Adrenal gland (tissue), 12 donors: ENCODE results near the gene NLRP5. TPM values are rescaled to one million over a fixed set of nuclear protein-coding genes. Genes with fewer than 3 reads are reported as not detected.

Experiments used
- DNase-seq, 7 donors: peaks; one replicate each; pipeline ENCODE4 v3.0.0-alpha.2; 2019 to 2020
- H3K27ac ChIP-seq, 5 donors: fragments of 200-600 bp; sonication (generic) in 4 of 5; 1 replicate in 3 of 5; 2 replicates in 2 of 5; pipeline versions ENCODE4 v1.5.1 to v1.8.0; 2016 to 2020; ENCODE audit warnings: mild to moderate bottlenecking in 1 of 5
- H3K27me3 ChIP-seq: fragments of 200-600 bp; 2 replicates; pipeline ENCODE4 v1.8.0; 2021
- H3K36me3 ChIP-seq, 2 donors: fragments of 200-600 bp; replicated peaks in 1 of 2; 1 replicate in 1 of 2; 2 replicates in 1 of 2; pipeline versions ENCODE4 v1.5.1 to v1.8.0; 2018 to 2022
- H3K4me1 ChIP-seq, 2 donors: fragments of 200-600 bp; replicated peaks in 1 of 2; 1 replicate in 1 of 2; 2 replicates in 1 of 2; pipeline versions ENCODE4 v1.5.1 to v1.8.0; 2018 to 2021
- H3K4me3 ChIP-seq, 4 donors: fragments of 200-600 bp; sonication (generic) in 3 of 4; one replicate each; pipeline ENCODE4 v1.5.1; 2016 to 2018
- H3K9me3 ChIP-seq, 3 donors: fragments of 200-600 bp; sonication (generic) in 1 of 3; replicated peaks in 1 of 3; 1 replicate in 2 of 3; 2 replicates in 1 of 3; pipeline versions ENCODE4 v1.5.1 to v1.8.0; 2016 to 2021
- CTCF ChIP-seq, 6 experiments: fragments of 450-650 bp in 4 of 6; fragments of 200-600 bp in 2 of 6; sonication (generic) in 1 of 6; IDR thresholded peaks; 1 replicate in 5 of 6; 2 replicates in 1 of 6; pipeline versions ENCODE4 v1.5.1 to v1.8.0; 2016 to 2021; ENCODE audit warnings: antibody characterized with exemption in 6 of 6, mild to moderate bottlenecking in 2 of 6, moderate library complexity in 1 of 6
- POLR2A ChIP-seq, 2 donors: fragments of 450-650 bp; IDR thresholded peaks; one replicate each; pipeline ENCODE4 v1.6.1; 2017; ENCODE audit warnings: antibody characterized with exemption in 2 of 2, mild to moderate bottlenecking in 2 of 2, moderate library complexity in 1 of 2
- WGBS, 4 donors: extraction: QIAGEN DNeasy Blood & Tissue Kit in 2 of 4; methylation state at CpG; one replicate each; pipeline versions ENCODE4 v1.1.5 to v1.1.7; 2013 to 2017; 5-methylcytosine and 5-hydroxymethylcytosine counted together
- intact Hi-C, 2 donors: fragments of 100-400 bp; cut with DNase I; formaldehyde crosslinking; loops; one replicate each; pipeline versions ENCODE4 v1.14.1 to v1.15.0; 2022 to 2023
- polyA plus RNA-seq, 3 donors: library from polyadenylated mRNA; stranded (reverse); fragments of 200-250 nt in 2 of 3; fragments of 350-450 nt in 1 of 3; fragmentation: Illumina TruSeq in 1 of 3; extraction: RNeasy Lipid Tissue Mini Kit (QIAGEN cat#74804) in 1 of 3; gene quantifications; one replicate each; pipeline ENCODE4 v1.2.3, GENCODE V29; 2013 to 2014
- small RNA-seq, 2 donors: library from RNA; depleted of rRNA; stranded (forward); fragments of <200 nt; gene quantifications; one replicate each; pipeline ENCODE3, GENCODE V24; 2016
- total RNA-seq, 9 donors: library from RNA; depleted of rRNA in 4 of 9; stranded (reverse); fragments of >200 nt in 4 of 9; fragments of 120-200 nt in 1 of 9; fragmentation: NEBNext Ultra II Directional in 1 of 9; extraction: Animal tissue kit (Norgen Biotek cat#: 25700) in 1 of 9; gene quantifications; one replicate each; pipeline versions ENCODE4 v1.1.0 to v1.2.4, GENCODE V29; 2013 to 2023
- donor health status: healthy with polysubstance abuse.
- donor health status: Bipolar disorder and iron deficiency.
- donor health status: DM: yes; HTN: yes; CAD: no.
- donor health status: DM: no; HTN: no; CAD: no.
- donor health status: DM: no; HTN: no; CAD: no.
- donor health status: DM: yes; HTN: yes; CAD: no.

Gene NLRP5
- total and polyA plus RNA-seq, 12 donors: not detected

GRCh38 chr19:56109226-56109625 lies 122.7 kb downstream of the NLRP5 start:
- Histone ChIP-seq H3K27me3 (no peaks in the 10 kb centered on the region), H3K27ac (peak overlapping the region in 4 of 5 donors; percentile 16 to 75 (median 55)), H3K4me1 (peaks cover 74 to 86% of the 10 kb centered on the region in 2 donors), H3K9me3 (no peaks in the 10 kb centered on the region), H3K4me3 (peak overlapping the region in 1 of 4 donors; percentile 26), H3K36me3 (peaks cover 0 to 4% of the 10 kb centered on the region in 2 donors)
- intact Hi-C loops: no loop called here
- DNase-seq: peak in 3 of 7 donors; percentile 50 to 65 (median 61)
- WGBS, 4 donors: 29 to 41% (median 34%) methylated on average over 10 to 13 of the region's 13 CpGs
- TF ChIP-seq POLR2A (IDR thresholded peaks at IDR 0.05) (no peak), CTCF (IDR thresholded peaks at IDR 0.05) (no peak)

- intact Hi-C loops: no loop called here
- Histone ChIP-seq H3K4me3 (no peak overlapping the region), H3K36me3 (peaks cover 0 to 4% of the 10 kb centered on the region in 2 donors), H3K4me1 (peaks cover 74 to 83% of the 10 kb centered on the region in 2 donors), H3K27ac (peak overlapping the region; percentile 8 to 92 (median 79)), H3K27me3 (no peaks in the 10 kb centered on the region), H3K9me3 (no peaks in the 10 kb centered on the region)
- 10 to 26% (median 15%) methylated on average over 5 to 12 of the region's 12 CpGs for WGBS, 4 donors
- peak; percentile 71 to 91 (median 89) for DNase-seq
- TF ChIP-seq CTCF (IDR thresholded peaks at IDR 0.05) (no peak), POLR2A (IDR thresholded peaks at IDR 0.05) (peak in 1 of 2 donors; percentile 80)
Observed at GRCh38 chr19:56110515-56111448, 124.2 kb downstream of the NLRP5 start.

Small RNAs within 50 kb of the gene (small RNA-seq; reads per million reads assigned to genes)
- gene RF00019: 0 reads per million in 2 donors

Other genes with a start within 250 kb of the NLRP5 start
- not detected for gene NLRP9, start 248.4 kb upstream of the NLRP5 start, total RNA-seq
- not detected for gene NLRP9, start 248.4 kb upstream of the NLRP5 start, polyA plus RNA-seq
- under 1 TPM in 1 of 9 donors, not detected in 8; 0.28 TPM for gene RFPL4A, start 227.7 kb upstream of the NLRP5 start, total RNA-seq
- gene RFPL4A, start 227.7 kb upstream of the NLRP5 start, polyA plus RNA-seq: not detected
- not detected for gene RFPL4AL1, start 217.7 kb upstream of the NLRP5 start, total RNA-seq
- not detected for gene RFPL4AL1, start 217.7 kb upstream of the NLRP5 start, polyA plus RNA-seq
- under 1 TPM in 2 of 9 donors, not detected in 7; 0.06 to 0.11 TPM for gene NLRP11, start 154.8 kb upstream of the NLRP5 start, total RNA-seq
- gene NLRP11, start 154.8 kb upstream of the NLRP5 start, polyA plus RNA-seq: not detected
- gene NLRP4, start 150.2 kb upstream of the NLRP5 start, total RNA-seq: not detected
- not detected for gene NLRP4, start 150.2 kb upstream of the NLRP5 start, polyA plus RNA-seq
- not detected for gene NLRP13, start 54.4 kb upstream of the NLRP5 start, total RNA-seq
- gene NLRP13, start 54.4 kb upstream of the NLRP5 start, polyA plus RNA-seq: not detected
- gene NLRP8, start 38.9 kb upstream of the NLRP5 start, total RNA-seq: not detected
- gene NLRP8, start 38.9 kb upstream of the NLRP5 start, polyA plus RNA-seq: not detected
- gene ZNF787, start 134.5 kb downstream of the NLRP5 start, total RNA-seq: 10 to 100 TPM in 8 of 9 donors, 1 to 10 TPM in 1; 8.5 to 51.5 (median 26.7) TPM
- gene ZNF787, start 134.5 kb downstream of the NLRP5 start, polyA plus RNA-seq: 10 to 100 TPM in 2 of 3 donors, 1 to 10 TPM in 1; 4.6 to 44.7 (median 31.0) TPM
- gene ZNF444, start 154.5 kb downstream of the NLRP5 start, total RNA-seq: 10 to 100 TPM; 19.5 to 66.3 (median 34.3) TPM
- gene ZNF444, start 154.5 kb downstream of the NLRP5 start, polyA plus RNA-seq: 10 to 100 TPM in 2 of 3 donors, 1 to 10 TPM in 1; 7.2 to 63.9 (median 39.4) TPM
- not detected for gene GALP, start 189.2 kb downstream of the NLRP5 start, total RNA-seq
- gene GALP, start 189.2 kb downstream of the NLRP5 start, polyA plus RNA-seq: not detected
- under 1 TPM in 2 of 9 donors, not detected in 7; 0.11 to 0.19 TPM for gene ZSCAN5B, start 211.0 kb downstream of the NLRP5 start, total RNA-seq
- gene ZSCAN5B, start 211.0 kb downstream of the NLRP5 start, polyA plus RNA-seq: under 1 TPM in 2 of 3 donors, not detected in 1; 0.09 to 0.13 TPM
- gene ZSCAN5C, start 215.5 kb downstream of the NLRP5 start, total RNA-seq: not detected
- not detected for gene ZSCAN5C, start 215.5 kb downstream of the NLRP5 start, polyA plus RNA-seq